Measurements from ENCODE around the gene CENPV.

- TF ChIP-seq POLR2A (IDR thresholded peaks at IDR 0.05), result no peak
- no peak for TF ChIP-seq POLR2AphosphoS5 (IDR thresholded peaks at IDR 0.05)
- TF ChIP-seq CTCF (IDR thresholded peaks at IDR 0.05), result no peak
Observed at GRCh38 chr17:16319969-16320368, 33.3 kb downstream of the CENPV start.

Data from breast epithelium (tissue), 3 donors.